Measurements from ENCODE around the gene MEFV.
"Not testable (repeated sequence)": the region's sequence is repeated elsewhere in the genome, so short reads cannot be mapped to it uniquely, and the experiment has no call there.

MEFV gene

DNA sequence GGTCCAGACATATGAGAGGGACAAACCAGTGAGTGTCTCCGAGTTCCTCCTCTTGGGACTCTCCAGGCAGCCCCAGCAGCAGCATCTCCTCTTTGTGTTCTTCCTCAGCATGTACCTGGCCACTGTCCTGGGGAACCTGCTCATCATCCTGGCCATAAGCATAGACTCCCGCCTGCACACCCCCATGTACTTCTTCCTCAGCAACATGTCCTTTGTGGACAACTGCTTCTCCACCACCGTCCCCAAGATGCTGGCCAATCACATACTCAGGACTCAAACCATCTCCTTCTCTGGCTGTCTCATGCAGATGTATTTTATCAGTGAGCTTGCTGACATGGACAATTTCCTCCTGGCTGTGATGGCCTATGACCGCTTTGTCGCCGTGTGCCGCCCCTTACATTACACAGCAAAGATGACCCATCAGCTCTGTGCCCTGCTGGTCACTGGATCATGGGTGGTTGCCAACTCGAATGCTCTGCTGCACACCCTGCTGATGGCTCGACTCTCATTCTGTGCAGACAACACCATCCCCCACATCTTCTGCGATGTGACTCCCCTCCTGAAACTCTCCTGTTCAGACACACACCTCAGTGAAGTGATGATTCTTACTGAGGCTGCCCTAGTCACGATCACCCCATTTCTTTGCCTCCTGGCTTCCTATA is 40.7 kb downstream of the MEFV start:
- DNase-seq: no peak

DNA sequence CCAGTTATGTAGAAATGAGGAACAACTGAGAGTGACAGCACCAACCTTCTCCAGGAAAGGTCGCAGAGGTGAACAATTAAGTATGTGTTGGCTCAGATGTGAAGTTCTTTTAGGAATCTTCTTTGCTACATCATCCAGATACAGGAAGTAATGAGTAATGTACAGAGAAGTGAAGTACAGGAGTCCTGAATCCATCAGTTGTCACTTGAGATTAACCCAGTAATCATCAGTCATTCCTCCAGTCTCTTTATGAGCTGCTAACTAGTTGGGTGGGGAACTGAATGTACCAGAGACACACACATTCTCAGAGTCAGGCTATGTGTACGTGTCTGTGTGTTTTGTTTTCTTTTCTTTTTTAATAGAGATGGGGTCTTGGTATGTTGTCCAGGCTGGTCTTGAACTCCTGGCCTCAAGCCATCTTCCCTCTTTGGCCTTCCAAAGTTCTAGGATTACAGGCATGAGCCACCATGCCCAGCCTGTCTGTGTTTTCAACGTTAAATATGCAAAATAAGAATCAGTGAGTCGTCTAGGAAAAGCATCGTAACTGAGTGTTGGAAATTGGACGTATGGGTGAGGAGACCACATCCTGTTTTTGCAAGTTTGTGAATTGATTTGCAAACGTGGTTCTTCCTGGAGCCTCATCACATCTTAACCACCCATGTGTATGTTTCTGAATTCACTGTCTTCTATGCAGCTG is 41.4 kb downstream of the MEFV start:
- no peak for DNase-seq

DNA sequence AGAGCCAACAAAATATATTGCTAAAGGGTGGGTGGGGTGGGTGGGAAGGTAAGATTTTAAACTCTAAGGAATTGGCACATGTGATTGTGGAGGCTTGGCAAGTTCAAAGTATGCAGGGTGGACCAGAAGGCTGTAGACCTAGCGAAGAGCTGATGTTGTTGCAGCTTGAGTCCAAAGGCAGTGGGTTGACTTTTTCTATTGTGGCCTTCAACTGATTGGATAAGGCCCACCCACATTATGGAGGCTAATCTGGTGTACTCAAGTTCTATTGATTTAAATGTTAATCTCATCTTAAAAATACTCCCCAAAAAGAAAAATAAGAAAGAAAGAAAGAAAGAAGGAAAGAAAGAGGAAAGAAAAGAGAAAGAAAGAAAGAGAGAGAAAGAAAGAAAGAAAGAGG is 43.9 kb downstream of the MEFV start:
- no peak for DNase-seq

DNA sequence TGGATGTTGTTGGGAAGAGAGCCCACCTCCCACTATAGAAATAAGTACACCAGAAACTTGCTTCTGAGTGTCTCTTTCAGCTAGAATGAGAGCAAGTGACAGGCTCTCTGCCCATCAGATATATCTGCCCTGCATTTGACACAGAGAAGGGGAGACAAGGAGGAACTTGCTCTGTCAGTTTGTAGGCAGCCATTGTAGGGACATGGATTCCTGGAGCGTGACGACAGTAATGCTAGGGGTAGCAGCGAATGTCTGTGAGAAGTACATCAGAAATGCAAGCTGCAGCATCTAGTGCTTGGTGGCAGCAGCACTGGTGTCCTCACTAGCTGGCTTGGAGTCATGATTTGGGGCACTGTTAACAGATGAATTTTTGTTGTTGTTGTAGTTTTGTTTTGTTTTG is 44.4 kb downstream of the MEFV start:
- no peak for DNase-seq

DNA sequence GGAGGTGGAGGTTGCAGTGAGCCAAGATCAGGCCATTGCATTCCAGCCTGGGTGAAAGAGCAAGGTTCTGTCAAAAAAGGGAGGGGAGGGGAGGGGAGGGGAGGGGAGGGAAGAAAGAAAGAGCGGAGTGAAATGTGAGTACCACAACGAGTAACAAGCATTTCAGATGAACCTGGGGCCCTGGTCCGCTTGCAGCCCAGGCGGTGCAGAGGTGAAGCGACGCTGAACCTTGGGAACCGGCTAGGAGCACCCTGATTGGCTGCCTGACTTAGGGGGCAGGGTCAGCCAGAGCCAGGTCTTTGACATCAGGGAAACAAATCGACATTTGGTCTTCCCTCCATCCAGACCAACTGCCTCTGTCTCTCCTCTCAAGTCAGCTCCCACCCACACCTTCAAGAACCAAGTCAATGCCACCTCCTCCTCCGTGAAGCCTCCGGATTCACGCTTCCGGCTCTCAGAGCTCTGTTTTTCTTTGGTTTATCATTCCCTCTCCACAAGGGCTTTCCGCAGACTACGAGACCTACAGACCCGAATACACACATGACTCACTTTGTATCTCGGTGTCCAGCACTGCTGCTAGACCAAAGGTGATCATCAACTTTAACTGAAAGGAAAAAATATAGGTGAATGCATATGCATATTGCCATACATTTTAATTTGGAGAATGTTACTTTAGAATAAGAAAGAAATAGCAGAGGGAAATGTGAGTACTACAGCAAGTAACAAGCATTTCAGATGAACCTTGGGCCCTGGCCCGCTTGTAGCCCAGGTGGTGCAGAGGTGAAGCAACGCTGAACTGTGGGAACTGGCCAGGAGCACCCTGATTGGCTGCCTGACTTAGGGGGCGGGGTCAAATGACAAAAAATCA is 49.1 kb downstream of the MEFV start:
- DNase-seq: no peak

DNA sequence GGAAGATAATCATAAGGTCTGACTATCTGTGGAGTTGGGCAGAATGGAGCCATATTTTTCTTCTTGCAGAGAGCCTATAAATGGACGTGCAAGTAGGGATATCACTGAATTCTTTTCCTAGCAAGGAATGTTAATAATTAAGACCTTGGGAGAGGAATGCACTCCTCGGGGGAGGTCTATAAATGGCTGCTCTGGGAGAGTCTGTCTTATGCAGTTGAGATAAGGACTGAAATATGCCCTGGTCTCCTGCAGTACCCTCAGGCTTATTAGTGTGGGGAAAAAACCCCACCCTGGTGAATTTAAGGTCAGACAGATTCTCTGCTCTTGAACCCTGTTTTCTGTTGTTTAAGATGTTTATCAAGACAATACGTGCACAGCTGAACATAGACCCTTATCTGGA is 50.5 kb downstream of the MEFV start:
- DNase-seq: not testable (repeated sequence)

DNA sequence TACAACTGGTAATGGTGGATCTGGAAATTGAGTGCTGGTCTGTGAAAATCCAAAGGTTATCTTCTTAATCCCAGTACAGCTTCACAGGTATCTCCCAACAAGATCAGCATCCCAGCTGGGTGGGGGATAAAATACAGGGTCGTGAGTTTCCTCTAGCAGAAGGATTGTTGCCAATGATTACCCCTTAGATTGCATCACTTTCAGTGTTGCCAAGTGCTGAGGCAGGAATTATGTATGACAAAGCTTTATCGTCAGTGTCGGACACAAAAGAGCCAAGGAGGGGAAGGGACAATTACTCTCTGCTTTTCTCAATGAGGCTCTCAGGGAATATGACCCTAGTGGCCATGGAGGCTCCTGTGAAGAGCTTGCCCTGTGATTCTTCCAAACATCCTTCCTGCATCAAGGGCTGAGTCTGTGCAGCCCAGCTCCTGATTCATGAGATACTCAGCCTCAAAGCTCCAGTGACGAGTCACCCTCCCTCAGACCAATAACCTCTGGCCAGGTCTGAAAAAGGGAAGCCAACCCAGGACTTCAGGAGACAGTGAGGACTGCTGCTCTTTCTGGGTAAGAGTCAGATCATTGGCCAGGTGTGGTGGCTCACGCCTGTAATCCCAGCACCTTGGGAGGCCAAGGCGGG is 53.4 kb downstream of the MEFV start:
- DNase-seq: no peak

DNA sequence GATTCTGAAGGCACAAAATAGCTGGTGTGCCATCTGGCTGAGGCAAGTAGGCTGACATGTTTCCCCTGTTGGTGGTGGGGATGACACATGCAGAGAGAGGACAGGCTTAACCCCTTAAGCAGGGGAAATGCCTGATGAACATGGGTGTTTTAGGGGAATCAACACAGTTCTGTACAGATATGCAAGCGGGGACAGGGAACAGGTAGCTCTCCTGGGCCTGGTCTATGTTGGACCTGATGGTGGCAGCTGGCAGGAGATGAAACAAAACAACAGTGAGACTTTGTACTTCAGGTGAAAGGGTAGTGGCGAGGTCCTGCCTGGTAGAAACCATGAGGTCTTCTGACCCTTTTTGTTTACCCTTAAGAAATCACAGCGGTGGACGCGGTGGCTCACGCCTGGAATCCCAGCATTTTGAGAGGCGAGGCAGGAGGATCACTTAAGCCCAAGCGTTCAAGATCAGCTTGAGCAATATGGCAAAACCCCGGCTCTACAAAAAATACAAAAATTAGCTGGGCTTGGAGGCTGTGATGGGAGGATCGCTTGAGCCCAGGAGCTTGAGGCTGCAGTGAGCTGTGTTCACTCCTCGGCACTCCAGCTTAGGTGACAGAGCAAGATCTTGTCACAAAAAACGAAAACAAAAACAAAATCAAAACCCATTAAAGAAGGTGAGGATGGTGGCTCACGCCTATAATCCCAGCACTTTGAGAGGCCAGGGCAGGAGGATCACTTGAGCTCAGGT is 57.9 kb downstream of the MEFV start:
- no peak for DNase-seq

DNA sequence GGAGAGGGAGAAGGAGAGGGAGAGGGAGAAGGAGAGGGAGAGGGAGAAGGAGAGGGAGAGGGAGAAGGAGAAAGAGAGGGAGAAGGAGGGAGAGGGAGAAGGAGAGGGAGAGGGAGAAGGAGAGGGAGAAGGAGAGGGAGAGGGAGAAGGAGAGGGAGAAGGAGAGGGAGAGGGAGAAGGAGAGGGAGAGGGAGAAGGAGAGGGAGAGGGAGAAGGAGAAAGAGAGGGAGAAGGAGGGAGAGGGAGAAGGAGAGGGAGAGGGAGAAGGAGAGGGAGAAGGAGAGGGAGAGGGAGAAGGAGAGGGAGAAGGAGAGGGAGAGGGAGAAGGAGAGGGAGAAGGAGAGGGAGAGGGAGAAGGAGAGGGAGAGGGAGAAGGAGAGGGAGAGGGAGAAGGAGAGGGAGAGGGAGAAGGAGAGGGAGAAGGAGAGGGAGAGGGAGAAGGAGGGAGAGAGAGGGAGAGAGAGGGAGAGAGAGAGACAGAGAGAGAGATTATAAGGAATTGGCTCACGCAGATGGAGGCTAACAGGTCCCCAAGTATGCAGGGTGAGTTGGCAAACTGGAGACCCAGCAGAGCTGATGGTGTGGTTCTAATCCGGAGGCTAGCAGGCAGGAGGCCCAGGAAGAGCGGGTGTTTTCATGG is 58.6 kb downstream of the MEFV start:
- DNase-seq: not testable (repeated sequence)

DNA sequence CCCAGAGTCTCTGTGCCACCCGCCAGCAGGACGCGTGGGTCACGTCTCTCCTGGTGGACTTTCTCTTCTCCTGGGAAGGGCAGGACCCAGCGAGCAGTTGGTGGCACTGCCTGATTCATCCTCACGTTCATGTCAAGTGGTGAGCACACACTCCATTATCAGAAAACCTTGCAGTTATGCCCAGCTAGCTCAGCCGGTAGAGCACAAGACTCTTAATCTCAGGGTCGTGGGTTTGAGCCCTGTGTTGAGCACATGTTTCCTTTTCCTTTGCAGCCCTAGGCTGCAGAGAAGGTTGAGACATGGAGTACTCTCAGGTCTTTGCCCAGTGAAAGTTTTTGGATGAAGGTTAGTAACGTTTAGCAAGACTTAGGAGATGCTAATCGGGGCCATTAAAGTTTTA is 60.5 kb downstream of the MEFV start:
- no peak for DNase-seq

DNA sequence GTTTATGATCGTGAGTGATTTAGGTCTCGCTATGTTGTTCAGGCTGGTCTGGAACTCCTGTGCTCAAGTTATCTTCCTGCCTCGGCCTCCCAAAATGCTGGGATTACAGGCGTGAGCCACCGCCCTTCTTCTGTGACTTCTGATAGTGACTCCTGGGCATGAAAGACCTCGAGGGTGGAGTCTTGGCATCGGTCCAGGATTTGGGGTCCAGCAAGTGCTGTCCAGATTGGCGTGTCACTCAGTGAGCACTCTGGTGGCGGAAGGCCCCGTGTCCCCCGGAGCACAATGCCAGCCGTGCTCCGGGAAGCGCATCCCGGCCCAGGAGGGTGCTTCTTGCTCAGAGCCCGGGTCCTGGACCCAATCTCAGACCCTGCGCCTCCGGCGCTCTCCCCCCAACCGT is 61.6 kb downstream of the MEFV start:
- no peak for DNase-seq

DNA sequence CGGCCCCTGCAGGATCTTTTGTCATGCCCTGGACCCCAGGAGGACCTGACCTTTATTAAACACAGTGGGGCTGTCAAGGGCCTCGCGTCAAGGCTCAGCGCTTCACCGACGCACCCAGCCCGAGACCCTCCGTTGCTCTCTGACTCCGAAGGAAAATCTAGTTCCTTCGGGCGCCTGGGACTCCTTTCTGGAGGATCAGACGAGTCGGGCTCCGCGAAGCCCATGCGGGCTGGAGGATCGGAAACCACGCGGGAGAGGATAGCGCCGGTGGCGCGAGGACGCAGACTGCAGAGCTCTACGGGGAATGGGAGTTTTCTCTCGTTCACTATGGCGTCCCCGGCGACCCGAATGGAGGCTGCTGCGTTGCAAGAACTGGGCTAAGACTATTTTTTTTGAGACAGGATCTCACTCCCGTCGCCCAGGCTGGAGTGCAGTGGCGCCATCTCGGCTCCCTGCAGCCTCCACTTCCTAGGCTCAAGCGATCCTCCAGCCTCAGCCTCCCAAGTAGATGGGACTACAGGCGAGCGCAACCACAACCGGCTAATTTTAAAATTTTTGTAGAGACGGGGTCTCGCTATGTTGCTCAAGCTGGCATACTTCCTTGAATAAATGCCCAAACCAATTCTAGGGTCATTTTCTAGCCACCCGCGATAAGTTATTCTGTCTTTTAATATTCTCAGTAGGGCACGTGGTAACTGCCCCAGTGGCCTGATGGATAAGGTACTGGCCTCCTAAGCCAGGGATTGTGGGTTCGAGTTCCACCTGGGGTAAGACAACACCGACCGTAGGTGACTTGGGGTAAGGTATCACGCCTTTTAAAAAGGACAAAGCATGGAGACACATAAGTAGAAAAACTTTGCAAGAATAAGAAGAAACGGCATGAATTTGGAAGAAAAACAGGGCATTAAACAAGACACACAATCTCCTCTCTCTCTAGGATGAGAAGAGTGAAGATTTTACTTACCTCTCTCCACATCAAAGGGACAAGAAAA is 62.9 kb downstream of the MEFV start:
- no peak for DNase-seq

DNA sequence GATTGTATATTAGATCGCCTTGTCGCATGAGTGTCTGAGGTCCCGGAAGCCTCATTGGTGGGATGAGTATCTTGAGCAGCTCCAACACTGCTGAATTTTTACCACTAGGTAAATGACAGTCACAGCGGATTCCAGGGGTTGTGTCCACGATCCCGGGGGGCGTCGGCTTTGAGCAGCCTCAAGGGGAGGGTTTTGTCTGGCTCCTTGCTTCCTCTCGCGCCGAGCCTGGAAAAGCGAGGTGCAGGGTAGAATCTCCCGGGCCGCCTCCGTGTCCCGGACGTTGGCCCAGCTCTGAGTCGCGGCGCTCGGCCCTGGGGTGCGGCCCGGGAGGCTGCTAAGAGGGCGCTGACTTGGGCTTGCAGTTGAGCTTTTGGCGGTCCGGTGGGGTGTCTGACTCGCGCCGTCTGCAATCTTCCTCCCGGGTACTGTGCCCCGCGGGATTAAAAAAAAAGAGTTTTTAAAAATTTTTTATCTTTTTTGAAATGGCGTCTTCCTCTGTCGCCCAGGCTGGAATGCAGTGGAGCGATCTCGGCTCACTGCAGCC is 63.9 kb downstream of the MEFV start:
- DNase-seq: no peak
